Left lobe of liver (tissue), 2 donors: ENCODE results near the gene EMC8. TPM values are rescaled to one million over a fixed set of nuclear protein-coding genes. Genes with fewer than 3 reads are reported as not detected.
"Not testable (repeated sequence)": the region's sequence is repeated elsewhere in the genome, so short reads cannot be mapped to it uniquely, and the experiment has no call there.

ENCODE experiments used
- ATAC-seq: fragments of 200-7000 bp; cut with Tn5 transposase; one replicate; pipeline ENCODE4 v1.9.1; 2020; ENCODE audit warnings: mild to moderate bottlenecking, moderate library complexity
- DNase-seq: peaks from one replicate; pipeline ENCODE4 v3.0.0-alpha.2; 2020; ENCODE audit warnings: low spot score
- total RNA-seq: library from RNA; stranded (reverse); gene quantifications from one replicate; pipeline ENCODE4 v1.2.1, GENCODE V29; 2021
- donor health status: DM: no; HTN: no; CAD: no; lungs with moderate emphysema.
- donor health status: DM: no; HTN: yes; CAD: no.

Gene EMC8
- total RNA-seq, 1 donor from 2014 or later: 13.3 TPM

DNA sequence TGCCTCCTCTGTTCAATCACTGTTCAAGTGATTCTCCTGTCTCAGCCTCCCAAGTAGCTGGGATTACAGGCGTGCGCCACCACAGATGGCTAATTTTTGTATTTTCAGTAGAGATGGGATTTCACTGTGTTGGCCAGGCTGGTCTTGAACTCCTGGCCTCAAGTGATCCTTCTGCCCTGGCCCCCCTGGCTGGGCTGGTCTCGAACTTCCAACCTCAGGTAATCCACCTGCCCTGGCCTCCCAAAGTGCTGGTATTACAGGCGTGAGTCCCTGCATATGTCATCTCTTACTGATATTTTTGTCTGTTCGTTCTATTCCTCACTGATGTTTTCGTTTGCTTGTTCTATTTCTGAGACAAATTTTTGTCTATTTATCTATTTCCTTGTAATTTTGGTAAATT lies 17.9 kb upstream of the EMC8 start:
- not testable (repeated sequence) for ATAC-seq, DNase-seq

DNA sequence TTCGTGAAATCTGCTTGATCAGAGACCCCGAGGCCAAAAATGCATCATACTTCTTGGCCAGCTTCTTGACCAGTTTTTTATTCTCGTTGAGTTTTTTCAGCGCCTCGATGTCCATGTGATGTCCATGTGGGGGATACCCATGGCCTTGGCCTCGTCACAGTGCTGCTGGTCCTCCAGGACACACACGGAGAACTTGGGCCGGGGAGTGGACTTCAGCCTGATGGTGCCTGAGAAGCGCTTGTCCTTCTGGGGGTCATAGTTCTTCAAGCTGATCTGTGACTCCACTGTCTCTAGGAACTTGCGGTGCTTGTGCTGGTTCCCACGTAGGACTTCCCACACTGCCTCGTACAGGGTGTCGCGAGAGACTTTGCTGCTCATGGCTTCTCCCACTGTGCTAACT lies 16.8 kb upstream of the EMC8 start:
- DNase-seq (no peak), ATAC-seq (no peak)

GRCh38 chr16:85812811-85813700 lies 13.7 kb upstream of the EMC8 start:
- ATAC-seq: no peak
- DNase-seq: no peak

DNA sequence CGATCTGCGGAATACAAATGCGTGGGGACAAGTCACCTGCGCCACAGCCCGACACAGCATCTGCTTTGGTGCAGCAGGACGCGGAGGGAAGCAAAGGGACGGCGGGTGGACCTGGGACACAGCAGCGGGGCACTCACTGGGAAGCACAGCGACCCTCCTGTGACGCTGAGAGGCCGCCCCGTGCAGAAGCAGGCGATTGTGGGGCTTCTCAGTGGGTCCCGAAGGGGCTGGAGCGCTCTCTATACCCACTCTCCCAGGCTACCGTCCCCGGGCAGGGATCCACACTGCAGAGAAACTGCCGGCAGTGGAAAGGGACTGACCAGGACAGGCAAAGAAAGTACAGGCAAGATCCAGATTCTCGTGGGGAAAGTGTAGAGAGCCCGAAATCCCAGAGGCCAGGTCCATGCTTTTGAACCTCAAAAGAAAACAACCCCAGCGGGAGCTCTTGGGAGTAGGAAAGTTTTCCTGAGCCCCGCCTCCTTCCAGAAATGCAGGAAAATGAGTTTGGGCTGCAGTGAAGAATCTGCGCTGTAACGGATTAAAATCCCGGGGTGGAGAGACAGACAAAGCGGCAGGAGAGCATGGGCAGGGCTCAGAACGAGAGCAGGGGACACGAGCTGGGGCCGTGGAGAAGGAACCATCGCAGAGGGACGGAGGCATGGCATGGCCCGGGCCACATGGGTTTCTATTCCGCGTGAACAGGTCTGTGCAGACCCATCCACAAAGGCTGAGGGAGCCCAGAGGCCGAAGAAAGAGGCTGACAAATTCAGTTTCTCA lies 12.9 kb upstream of the EMC8 start:
- DNase-seq: no peak
- ATAC-seq: no peak

GRCh38 chr16:85810742-85811115 lies 11.4 kb upstream of the EMC8 start:
- DNase-seq (no peak), ATAC-seq (no peak)

- DNase-seq (no peak), ATAC-seq (no peak)
These were observed 10.9 kb upstream of the EMC8 start for GRCh38 chr16:85810097-85810741.

- DNase-seq (no peak), ATAC-seq (no peak)
These were observed 10.3 kb upstream of the EMC8 start for GRCh38 chr16:85809645-85810044.

GRCh38 chr16:85808926-85809325 lies 9.6 kb upstream of the EMC8 start:
- no peak for DNase-seq
- ATAC-seq: no peak

- not testable (repeated sequence) for DNase-seq, ATAC-seq
These were observed 8.8 kb upstream of the EMC8 start for GRCh38 chr16:85808104-85808503.

- ATAC-seq, DNase-seq: not testable (repeated sequence)
These were observed 8.0 kb upstream of the EMC8 start for GRCh38 chr16:85807340-85807739.

DNA sequence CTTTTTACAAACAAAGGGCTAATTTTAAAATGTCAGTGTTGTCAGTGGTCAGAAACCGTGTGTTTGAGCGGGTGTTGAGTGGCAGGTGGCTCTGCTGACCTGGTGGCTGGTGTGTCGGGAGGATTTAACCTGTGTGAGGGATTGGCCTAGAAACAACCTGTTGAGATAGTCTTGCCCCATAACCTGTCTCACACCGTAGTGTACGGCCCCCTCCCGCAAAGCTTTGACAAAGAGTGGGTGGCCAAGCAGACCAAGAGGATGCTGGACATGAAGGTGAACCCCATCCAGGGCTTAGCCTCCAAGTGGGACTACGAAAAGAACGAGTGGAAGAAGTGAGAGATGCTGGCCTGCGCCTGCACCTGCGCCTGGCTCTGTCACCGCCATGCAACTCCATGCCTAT lies 7.2 kb upstream of the EMC8 start:
- DNase-seq (no peak), ATAC-seq (no peak)

DNA sequence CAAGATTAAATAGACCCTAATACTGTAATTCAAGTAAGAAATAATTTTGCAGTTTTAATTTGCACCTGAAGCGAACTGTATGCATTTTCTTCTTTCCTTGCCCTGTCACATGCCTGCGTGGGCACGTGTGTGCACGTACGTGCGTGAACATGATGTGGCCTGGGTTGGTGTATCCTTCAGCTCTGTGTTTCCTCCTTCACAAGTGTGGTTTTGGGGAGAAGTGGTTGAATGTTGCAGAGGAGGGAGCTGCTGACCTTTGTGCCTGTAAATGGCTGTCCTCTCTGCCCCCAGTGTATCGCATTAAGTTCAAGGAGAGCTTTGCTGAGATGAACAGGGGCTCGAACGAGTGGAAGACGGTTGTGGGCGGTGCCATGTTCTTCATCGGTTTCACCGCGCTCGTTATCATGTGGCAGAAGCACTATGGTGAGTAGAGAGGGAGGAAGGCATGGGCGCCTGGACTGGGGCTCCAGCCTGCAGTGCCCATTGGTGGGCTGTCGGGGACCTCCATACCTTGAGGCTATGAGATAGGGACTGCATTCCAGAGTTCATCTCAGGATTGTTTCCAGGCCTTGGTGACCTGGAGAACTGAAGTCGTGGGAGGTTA lies 6.2 kb upstream of the EMC8 start:
- DNase-seq: no peak

DNA sequence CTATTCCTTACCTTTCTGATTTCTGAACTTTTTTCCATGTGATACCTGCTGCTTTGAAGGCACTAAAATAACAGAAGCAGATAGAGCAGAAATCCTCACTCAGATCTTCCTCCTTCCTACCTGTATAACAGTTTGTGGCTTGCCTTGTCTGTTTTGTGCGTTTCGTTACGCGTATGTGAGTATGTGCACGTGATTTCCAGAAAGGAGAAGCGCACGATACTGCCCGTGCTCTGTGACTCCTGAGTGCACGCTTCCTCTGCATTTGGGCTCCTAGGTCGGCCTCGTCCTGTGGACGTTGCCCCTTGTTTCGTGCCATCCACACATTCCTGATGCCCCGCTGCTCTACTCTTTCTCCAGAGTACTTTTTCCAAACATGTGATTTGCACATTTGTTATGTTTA lies 4.2 kb upstream of the EMC8 start:
- ATAC-seq (no peak), DNase-seq (no peak)

More for the DNA sequence above, 6.2 kb upstream of the EMC8 start:
- no peak for ATAC-seq

GRCh38 chr16:85800321-85800669 lies 951 bp upstream of the EMC8 start:
- DNase-seq (no peak), ATAC-seq (no peak)

GRCh38 chr16:85798901-85799496 lies 345 bp downstream of the EMC8 start:
- peak; percentile 54 for DNase-seq
- peak; percentile 45 for ATAC-seq

GRCh38 chr16:85798283-85798776 lies 1.0 kb downstream of the EMC8 start:
- DNase-seq: no peak
- no peak for ATAC-seq

- ATAC-seq (no peak), DNase-seq (no peak)
These were observed 2.7 kb downstream of the EMC8 start for GRCh38 chr16:85796599-85796998.

DNA sequence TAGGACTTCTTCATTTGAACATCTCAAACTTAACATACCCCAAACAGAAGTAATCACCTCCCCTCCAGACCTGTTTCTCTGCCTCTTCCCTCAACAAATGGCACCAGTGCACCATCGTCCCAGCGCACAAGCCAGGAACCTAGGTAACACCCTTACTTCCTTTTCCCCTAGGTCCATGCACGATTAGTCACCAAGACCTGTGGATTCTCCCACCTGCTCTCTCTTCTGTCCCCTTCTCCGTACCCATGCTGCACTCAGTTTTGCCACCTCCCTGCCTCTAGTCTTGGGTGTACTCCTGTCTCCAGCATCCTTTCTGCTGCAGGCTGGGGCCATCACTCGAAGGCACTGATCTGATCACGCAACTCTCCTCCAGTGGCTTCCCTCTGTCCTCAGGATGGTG lies 3.2 kb downstream of the EMC8 start:
- ATAC-seq: no peak
- no peak for DNase-seq

DNA sequence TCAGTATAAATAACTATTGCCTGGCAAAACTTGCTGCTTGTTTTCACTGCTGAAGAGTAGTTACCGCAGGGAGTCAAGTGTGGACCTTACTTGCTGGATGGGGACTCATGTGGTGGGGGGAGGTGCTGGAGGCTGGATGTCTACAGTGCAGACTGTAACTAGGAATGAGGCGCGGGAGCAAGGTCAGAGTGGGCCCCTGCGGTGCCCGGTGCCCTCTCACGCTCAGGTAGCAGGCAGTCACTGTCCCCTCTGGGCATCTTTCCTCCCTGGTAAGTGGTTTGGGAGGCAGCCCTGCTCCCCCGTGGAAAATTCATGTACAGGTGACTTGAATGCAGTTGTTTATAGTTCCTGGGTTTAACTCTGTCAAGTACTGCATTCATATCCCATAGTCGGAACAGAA lies 4.6 kb downstream of the EMC8 start:
- ATAC-seq (no peak), DNase-seq (no peak)

GRCh38 chr16:85793662-85794298 lies 5.6 kb downstream of the EMC8 start:
- no peak for DNase-seq

More at GRCh38 chr16:85793662-85794298, 5.6 kb downstream of the EMC8 start:
- ATAC-seq: no peak
